GM12878 (cell line): ENCODE results near the gene FGF12. TPM values are rescaled to one million over a fixed set of nuclear protein-coding genes. Genes with fewer than 3 reads are reported as not detected.

ENCODE experiments used
- ATAC-seq: fragments of 200-7000 bp; cut with Tn5 transposase; 3 replicates; pipeline ENCODE4 v1.9.1; 2020; ENCODE audit warnings: mild to moderate bottlenecking, moderate library complexity
- BruUV-seq: library from RNA; stranded (reverse); fragments of 400-500 nt; replicated peaks from 2 replicates; lab custom pipeline; 2021; lab: Mats Ljungman, UMichigan
- CTCF ChIA-PET: fragments of 300-600 bp; sonication (Branson Sonifier 250); formaldehyde crosslinking; extraction: SDS; loops from one replicate; lab custom pipeline; 2021; ENCODE audit warnings: inconsistent platforms; lab: Yijun Ruan, JAX
- POLR2A ChIA-PET: fragments of 350-600 bp; formaldehyde crosslinking; extraction: SDS; loops from one replicate; lab custom pipeline; 2021; ENCODE audit warnings: inconsistent platforms; lab: Charles Lee
- RAD21 ChIA-PET: fragments of 300-600 bp; sonication (Branson Sonifier 250); formaldehyde crosslinking; loops from one replicate; lab custom pipeline; 2023; ENCODE audit warnings: antibody characterized with exemption; ENCODE audit not compliant: unreplicated experiment; lab: Charles Lee
- SMC1A ChIA-PET: fragments of 300-600 bp; sonication (Branson Sonifier 250); formaldehyde crosslinking; loops from one replicate; lab custom pipeline; 2023; ENCODE audit not compliant: unreplicated experiment, uncharacterized antibody; lab: Charles Lee
- DNase-seq: peaks from one replicate; pipeline ENCODE4 v3.0.0-alpha.2; 2011; ENCODE audit warnings: low read depth, low spot score
- FAIRE-seq: peaks from 3 replicates; lab custom pipeline; 2011; peaks lifted over from hg19 to GRCh38; lab: Jason Lieb, UNC
- H2AFZ ChIP-seq: 2 replicates; pipeline ENCODE4 v1.6.0; 2011; ENCODE audit warnings: low read depth, low read length, control low read depth; ENCODE audit not compliant: control insufficient read depth
- H3K27ac ChIP-seq: 2 replicates; pipeline ENCODE4 v1.5.1; 2011; ENCODE audit warnings: control low read depth; ENCODE audit not compliant: control insufficient read depth, insufficient read depth
- H3K27me3 ChIP-seq, 2 experiments: replicated peaks in 1 of 2; 2 replicates each; pipeline versions ENCODE4 v1.6.0 to v1.6.1; 2011; ENCODE audit warnings: low read length in 1 of 2; ENCODE audit not compliant: control insufficient read depth in 2 of 2, insufficient read depth in 2 of 2
- H3K36me3 ChIP-seq, 2 experiments: 2 replicates each; pipeline ENCODE4 v1.5.1; 2011; ENCODE audit warnings: low read length in 1 of 2; ENCODE audit not compliant: control insufficient read depth in 2 of 2, insufficient read depth in 2 of 2
- H3K4me1 ChIP-seq: 2 replicates; pipeline ENCODE4 v1.6.1; 2011; ENCODE audit warnings: mild to moderate bottlenecking, low read length, moderate library complexity, mixed read lengths; ENCODE audit not compliant: control insufficient read depth, insufficient read depth
- H3K4me2 ChIP-seq: 2 replicates; pipeline ENCODE4 v1.6.0; 2011; ENCODE audit warnings: control low read depth; ENCODE audit not compliant: control insufficient read depth, insufficient read depth
- H3K4me3 ChIP-seq: fragments of 200-600 bp; sonication (generic); 2 replicates; pipeline ENCODE4 v1.5.1; 2016
- H3K79me2 ChIP-seq: 2 replicates; pipeline ENCODE4 v1.6.0; 2011; ENCODE audit warnings: low read length; ENCODE audit not compliant: control insufficient read depth, insufficient read depth
- H3K9ac ChIP-seq: 2 replicates; pipeline ENCODE4 v1.8.0; 2011; ENCODE audit warnings: low read length, control low read depth, mixed read lengths; ENCODE audit not compliant: control insufficient read depth, insufficient read depth
- H3K9me3 ChIP-seq: replicated peaks from 3 replicates; pipeline ENCODE4 v1.5.1; 2011; ENCODE audit warnings: mild to moderate bottlenecking, low read length; ENCODE audit not compliant: control insufficient read depth, insufficient read depth
- H4K20me1 ChIP-seq: 2 replicates; pipeline ENCODE4 v1.6.0; 2011; ENCODE audit not compliant: control insufficient read depth, insufficient read depth
- ASH2L ChIP-seq: fragments of 300-600, 200-600 bp; sonication (generic); IDR thresholded peaks from 2 replicates; pipeline ENCODE4 v1.6.1; 2017; ENCODE audit warnings: low read depth, mild to moderate bottlenecking, borderline replicate concordance
- CHD4 ChIP-seq: fragments of 200-600 bp; sonication (generic); IDR thresholded peaks from 2 replicates; pipeline ENCODE4 v1.6.1; 2016; ENCODE audit warnings: mild to moderate bottlenecking
- MYC ChIP-seq: IDR thresholded peaks from 2 replicates; pipeline ENCODE4 v1.6.1; 2011; ENCODE audit warnings: mild to moderate bottlenecking, low read length, moderate library complexity, inconsistent platforms; ENCODE audit not compliant: insufficient read depth, insufficient replicate concordance, insufficient read length, severe bottlenecking
- NBN ChIP-seq: fragments of 450-650 bp; IDR thresholded peaks from 2 replicates; pipeline ENCODE4 v1.6.1; 2016
- NFYB ChIP-seq: IDR thresholded peaks from 2 replicates; pipeline ENCODE4 v1.6.1; 2011; ENCODE audit warnings: low read depth, mild to moderate bottlenecking, low read length, improper control_type of control experiment, moderate library complexity; ENCODE audit not compliant: insufficient read depth
- NR2F1 ChIP-seq: fragments of 450-650 bp; conservative IDR thresholded peaks from 2 replicates; pipeline ENCODE4 v1.6.1; 2017; ENCODE audit warnings: mild to moderate bottlenecking
- RELA ChIP-seq: fragments of 450-650 bp; IDR thresholded peaks from 2 replicates; pipeline ENCODE4 v1.8.0; 2014; ENCODE audit warnings: borderline replicate concordance; ENCODE audit not compliant: partially characterized antibody
- RELB ChIP-seq: fragments of 450-650 bp; IDR thresholded peaks from 2 replicates; pipeline ENCODE4 v1.6.1; 2017; ENCODE audit warnings: low read depth, mild to moderate bottlenecking, moderate library complexity
- ZNF592 ChIP-seq: fragments of 450-650 bp; IDR thresholded peaks from 2 replicates; pipeline ENCODE4 v1.6.1; 2017; ENCODE audit warnings: mild to moderate bottlenecking, moderate library complexity
- WGBS: methylation state at CpG from one replicate; pipeline ENCODE4 v1.1.6; 2016; ENCODE audit warnings: low lambda C conversion rate; ENCODE audit not compliant: insufficient replicate concordance, insufficient coverage; ENCODE audit errors: missing lambda C conversion rate; 5-methylcytosine and 5-hydroxymethylcytosine counted together
- in situ Hi-C: fragments of 300-500 bp; cut with MboI; formaldehyde crosslinking; loops from 9 replicates; pipeline ENCODE4 v1.14.3; 2018; ENCODE audit warnings: mixed read lengths
- intact Hi-C: fragments of 100-400 bp; cut with micrococcal nuclease; formaldehyde crosslinking; loops from one replicate; pipeline ENCODE4 v1.14.2; 2022; ENCODE audit not compliant: unreplicated experiment
- polyA plus RNA-seq, 11 experiments: library from polyadenylated mRNA; depleted of rRNA in 4 of 11; unstranded in 6 of 11; stranded (reverse) in 5 of 11; fragments of >200 nt; fragmentation: Nextera tagmentation in 4 of 11; fragmentation: Illumina TruSeq in 1 of 11; extraction: Ambion mirVana in 4 of 11; extraction: Trizol in 1 of 11; gene quantifications; 1 replicate in 1 of 11; 2 replicates in 10 of 11; pipeline versions ENCODE4 v1.2.1 to v1.2.3, GENCODE V29; 2011 to 2016; ENCODE audit warnings: inconsistent platforms in 2 of 11, missing spikeins in 2 of 11, low read depth in 1 of 11
- total RNA-seq, 4 experiments: library from RNA; depleted of rRNA in 3 of 4; stranded (reverse); fragments of >200 nt in 3 of 4; fragmentation: Illumina TruSeq in 1 of 4; extraction: Trizol in 1 of 4; gene quantifications; 2 replicates each; pipeline versions ENCODE4 v1.2.1 to v1.2.3, GENCODE V29; 2013 to 2021

The FGF12 gene
- total and polyA plus RNA-seq, 10 of the 15 experiments (the other 5 are each of a cell fraction or from before 2014, with no cell fraction given): 0.03 to 0.43 (median 0.13) TPM; not detected in 7

- SMC1A ChIA-PET: interaction anchor here (1.6 kb wide), 1 partner anchor 42 kb away, joined by 3 read pairs; no protein-coding TSS in a partner anchor
- intact Hi-C loops: no loop called here
- no peaks in the 10 kb centered on the region for H3K4me1 ChIP-seq
- no peak for FAIRE-seq
- no TSS peak for BruUV-seq
- no peak for TF ChIP-seq RELB
- no peak for TF ChIP-seq NFYB
- TF ChIP-seq NBN: no peak
- TF ChIP-seq NR2F1: no peak
- TF ChIP-seq, all 136 proteins: peak for 0
- Histone ChIP-seq H3K27ac (no peak overlapping the region), H3K9ac (no peak overlapping the region), H3K9me3 (no peaks in the 10 kb centered on the region), H2AFZ (no peak overlapping the region), H3K4me2 (no peak overlapping the region), H3K27me3 (no peaks in the 10 kb centered on the region), H4K20me1 (no peaks in the 10 kb centered on the region), H3K4me3 (no peak overlapping the region), H3K36me3 (no peaks in the 10 kb centered on the region), H3K79me2 (no peaks in the 10 kb centered on the region)
- no peak for DNase-seq
- ChIA-PET RAD21 (no interaction called here), POLR2A (no interaction called here), CTCF (interaction anchor here (0.7 to 1.4 kb wide), 3 partner anchors 12 to 1438 kb away, joined by 3 to 5 read pairs (median 4); no protein-coding TSS in a partner anchor)
- 20% methylated on average over 6 of the region's 6 CpGs for WGBS
- in situ Hi-C loops: no loop called here
- ATAC-seq: no peak
These were observed 354.3 kb downstream of the FGF12 start for GRCh38 chr3:192373032-192373431.

- in situ Hi-C loops (no loop called here), intact Hi-C loops (no loop called here)
- RAD21 ChIA-PET: no interaction called here
- no peak for ATAC-seq
- H3K9me3 ChIP-seq: no peaks in the 10 kb centered on the region
- no TSS peak for BruUV-seq
- H3K36me3 ChIP-seq: no peaks in the 10 kb centered on the region
- no peaks in the 10 kb centered on the region for H3K79me2 ChIP-seq
- DNase-seq: no peak
- no peak overlapping the region for H3K4me2 ChIP-seq
- no peaks in the 10 kb centered on the region for H3K4me1 ChIP-seq
- POLR2A ChIA-PET: no interaction called here
- H3K4me3 ChIP-seq: no peak overlapping the region
- no peak overlapping the region for H3K9ac ChIP-seq
- no peaks in the 10 kb centered on the region for H4K20me1 ChIP-seq
- no peak overlapping the region for H3K27ac ChIP-seq
- CTCF ChIA-PET: interaction anchor here (0.7 to 1.4 kb wide), 3 partner anchors 12 to 1437 kb away, joined by 3 to 5 read pairs (median 4); no protein-coding TSS in a partner anchor
- H2AFZ ChIP-seq: no peak overlapping the region
- 21% methylated on average over 4 of the region's 4 CpGs for WGBS
- SMC1A ChIA-PET: interaction anchor here (1.6 kb wide), 1 partner anchor 43 kb away, joined by 3 read pairs; no protein-coding TSS in a partner anchor
- no peaks in the 10 kb centered on the region for H3K27me3 ChIP-seq
- FAIRE-seq: no peak
- TF ChIP-seq ASH2L: no peak
- TF ChIP-seq MYC: no peak
- no peak for TF ChIP-seq CHD4
- TF ChIP-seq ZNF592: no peak
- TF ChIP-seq RELA: no peak
These were observed 354.7 kb downstream of the FGF12 start for GRCh38 chr3:192372616-192373015.
